Stimulated activated CD4-positive, alpha-beta T cell treated with anti-CD3 and anti-CD28 coated beads, Interleukin-2, amount 100 ng/mL, for 4 hours (primary cell): Measurements from ENCODE around the gene FAM149B1.
"Not testable (repeated sequence)": the region's sequence is repeated elsewhere in the genome, so short reads cannot be mapped to it uniquely, and the experiment has no call there.

Experiments
- DNase-seq: peaks from one replicate; pipeline ENCODE4 v3.0.0-alpha.2; 2020; ENCODE audit warnings: low read depth

The FAM149B1 gene

GRCh38 chr10:73233883-73234282, 66.0 kb downstream of the FAM149B1 start:
- no peak for DNase-seq

DNA sequence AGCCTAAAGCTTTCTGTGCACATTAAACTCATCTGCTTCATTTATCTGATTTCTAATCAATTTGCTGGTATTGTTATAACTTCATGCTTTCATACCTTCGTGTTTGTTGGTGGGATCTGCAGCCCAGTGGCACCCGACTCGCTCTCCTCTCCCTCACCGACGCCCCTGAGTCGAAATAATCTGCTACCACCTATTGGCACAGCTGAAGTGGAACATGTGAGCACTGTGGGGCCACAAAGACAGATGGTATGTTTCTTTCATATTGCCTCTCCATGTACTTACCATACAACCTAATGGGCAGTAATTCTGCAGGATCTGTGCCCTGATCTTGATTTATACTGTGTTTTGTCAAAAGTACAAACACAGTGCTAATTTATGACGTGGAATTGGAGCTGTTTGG, 66.8 kb downstream of the FAM149B1 start:
- no peak for DNase-seq

DNA sequence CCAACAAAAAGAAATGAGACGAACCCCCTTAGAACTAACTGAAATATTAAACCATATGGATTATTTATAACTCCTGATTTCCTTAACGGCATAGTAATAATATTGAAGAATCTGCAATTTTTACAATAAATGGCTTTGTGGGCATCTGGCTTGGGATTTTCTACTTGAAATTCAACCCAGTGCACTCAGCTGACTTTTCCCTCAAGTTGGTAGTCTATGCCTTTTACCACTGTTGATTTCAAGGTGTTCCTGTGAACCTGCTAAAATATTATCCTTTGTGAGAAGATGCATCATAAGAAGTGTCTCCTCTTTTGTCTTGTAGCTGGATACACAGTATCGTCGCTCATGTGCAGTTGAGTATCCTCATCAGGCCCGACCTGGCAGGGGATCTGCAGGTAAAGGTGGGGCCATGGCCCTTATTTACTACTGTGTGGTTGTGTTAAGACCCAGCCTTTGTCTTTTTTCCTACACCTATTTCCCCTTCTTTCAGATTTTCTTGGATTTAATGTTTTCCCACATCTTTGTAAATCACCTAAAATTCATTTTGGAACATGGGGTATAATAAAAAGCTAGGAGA, 71.2 kb downstream of the FAM149B1 start:
- DNase-seq = no peak

GRCh38 chr10:73239908-73240307, 72.0 kb downstream of the FAM149B1 start:
- DNase-seq = no peak

GRCh38 chr10:73244866-73245477, 77.1 kb downstream of the FAM149B1 start:
- no peak for DNase-seq

DNA sequence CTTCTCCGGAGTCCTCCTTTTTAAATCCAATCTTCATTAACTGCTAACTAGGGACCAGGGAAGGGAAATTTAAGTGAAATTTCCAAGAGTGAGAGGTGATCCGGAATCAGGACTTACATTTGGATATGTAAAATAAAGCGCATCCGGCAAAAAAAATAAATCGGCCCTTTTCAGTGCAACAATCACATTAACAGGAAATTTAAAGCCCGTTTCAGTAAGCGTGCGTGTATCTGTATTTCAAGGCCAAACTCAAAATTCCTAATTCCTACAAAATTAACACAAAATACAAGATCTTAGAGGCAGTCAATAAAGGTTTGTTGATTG, 78.4 kb downstream of the FAM149B1 start:
- no peak for DNase-seq

- DNase-seq = peak; percentile 93
These were observed 79.0 kb downstream of the FAM149B1 start, which contains the start of gene DNAJC9 for GRCh38 chr10:73246646-73247508. Gene DNAJC9 (minus strand): TSS chr10:73247255. CDS start chr10:73247189, 66 bp downstream.

- no peak for DNase-seq
These were observed 79.8 kb downstream of the FAM149B1 start for GRCh38 chr10:73247509-73248258.

DNA sequence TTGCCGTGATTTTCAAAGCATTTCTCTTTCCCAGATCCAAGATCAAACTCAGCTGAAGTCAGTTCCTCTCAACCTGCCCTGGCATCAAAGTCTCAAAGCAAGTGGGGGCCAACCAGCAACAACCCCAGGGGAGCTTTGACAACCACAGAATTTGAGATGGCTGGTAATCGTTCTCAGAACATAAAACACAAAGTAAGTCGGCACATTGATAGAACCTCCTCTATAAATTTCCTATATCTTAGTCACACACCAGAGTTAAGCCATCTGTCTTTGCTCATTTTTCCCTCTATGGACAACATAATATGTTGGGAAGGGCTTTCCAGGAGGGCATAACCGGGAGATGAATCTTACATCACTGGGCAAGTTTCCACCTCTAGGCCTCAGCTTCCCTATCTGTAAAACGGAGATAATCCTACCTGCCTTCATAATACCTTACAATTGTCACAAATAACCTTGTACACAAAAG, 80.4 kb downstream of the FAM149B1 start:
- DNase-seq = no peak

GRCh38 chr10:73251683-73252444, 83.9 kb downstream of the FAM149B1 start:
- no peak for DNase-seq

DNA sequence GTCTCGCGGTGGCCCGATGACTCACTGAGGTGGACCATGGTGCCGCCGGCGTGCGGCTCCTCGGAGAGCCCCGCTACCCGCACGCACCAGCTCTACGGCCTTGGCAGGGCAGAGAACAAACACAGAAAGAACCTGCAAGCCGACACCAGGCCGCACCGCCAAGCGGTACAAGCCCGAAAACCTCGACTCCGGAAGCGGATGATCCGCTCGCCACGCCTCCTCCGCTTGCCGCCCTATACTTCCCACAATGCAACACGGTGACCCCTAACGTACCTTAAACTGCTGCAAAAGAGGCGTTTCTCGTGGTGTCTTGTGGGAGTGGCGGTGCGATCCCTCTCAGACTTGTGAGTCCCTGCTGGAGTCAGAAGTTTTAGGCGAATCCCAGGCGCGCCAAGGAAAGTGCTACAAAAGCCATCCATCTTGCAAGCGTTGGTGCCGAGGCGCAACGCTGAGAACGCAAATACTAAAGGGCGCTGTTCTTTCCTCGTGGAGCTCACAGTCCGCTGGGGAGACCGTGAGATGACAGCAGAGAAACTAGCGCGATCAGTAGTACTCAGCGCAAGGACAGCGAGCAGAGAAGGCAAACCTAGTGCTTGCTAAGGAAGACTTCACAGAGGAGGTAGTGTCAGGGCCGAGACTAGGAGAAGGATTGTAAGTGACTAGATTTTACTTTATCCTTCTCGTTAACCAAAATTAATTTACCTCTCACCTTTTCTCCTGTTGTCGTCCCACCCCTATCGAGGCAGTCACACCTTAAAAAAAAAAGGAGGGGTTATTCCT, 84.7 kb downstream of the FAM149B1 start, which contains the start of gene MRPS16:
TSS of gene MRPS16 (minus strand) at position 200 of the 780 bp plus-strand sequence. CDS start at position 38, 162 bp downstream.
- DNase-seq = peak; percentile 86

DNA sequence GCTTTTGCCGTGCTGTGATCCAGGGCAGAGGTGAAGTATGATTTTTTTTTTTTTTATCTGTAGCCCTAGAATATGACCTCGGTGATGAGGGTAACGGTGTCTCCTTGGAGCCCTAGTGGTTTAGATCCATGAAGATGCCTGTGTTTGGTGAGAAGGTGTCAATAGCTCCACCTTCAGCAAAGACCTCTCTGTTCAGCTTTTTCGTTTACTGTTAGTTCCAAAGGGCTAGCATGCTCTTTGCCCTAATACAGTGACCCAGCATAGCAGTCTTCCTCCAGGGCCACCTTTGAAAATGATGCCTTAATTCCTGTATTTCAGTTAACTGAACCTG, 85.3 kb downstream of the FAM149B1 start:
- DNase-seq = no peak

GRCh38 chr10:73258612-73259011, 90.7 kb downstream of the FAM149B1 start:
- not testable (repeated sequence) for DNase-seq

DNA sequence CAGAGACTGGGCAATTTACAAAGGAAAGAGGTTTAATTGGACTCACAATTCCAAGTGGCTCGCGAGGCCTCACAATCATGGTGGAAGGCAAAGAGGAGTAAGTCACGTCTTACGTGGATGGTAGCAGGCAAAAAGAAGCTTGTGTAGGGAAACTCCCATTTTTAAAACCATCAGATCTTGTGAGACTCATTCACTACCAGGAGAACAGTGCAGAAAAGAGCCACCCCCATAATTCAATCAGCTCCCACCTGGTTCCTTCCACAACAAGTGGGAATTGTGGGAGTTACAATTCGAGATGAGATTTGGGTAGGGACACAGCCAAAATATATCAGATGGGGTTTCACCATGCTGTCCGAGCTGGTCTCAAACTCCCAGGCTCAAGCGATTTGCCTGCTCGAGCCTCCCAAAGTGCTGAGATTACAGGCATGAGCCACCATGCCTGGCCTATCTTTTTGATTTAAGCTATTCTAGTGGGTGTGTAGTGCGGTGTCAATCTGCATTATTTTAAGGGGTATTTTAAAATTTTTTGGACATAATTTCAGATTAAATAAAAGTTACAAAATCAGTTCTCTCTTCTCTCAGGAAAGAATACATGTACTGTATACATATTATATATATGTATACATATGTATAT, 93.6 kb downstream of the FAM149B1 start:
- no peak for DNase-seq

- DNase-seq = no peak
These were observed 94.3 kb downstream of the FAM149B1 start for GRCh38 chr10:73262105-73262730.

DNA sequence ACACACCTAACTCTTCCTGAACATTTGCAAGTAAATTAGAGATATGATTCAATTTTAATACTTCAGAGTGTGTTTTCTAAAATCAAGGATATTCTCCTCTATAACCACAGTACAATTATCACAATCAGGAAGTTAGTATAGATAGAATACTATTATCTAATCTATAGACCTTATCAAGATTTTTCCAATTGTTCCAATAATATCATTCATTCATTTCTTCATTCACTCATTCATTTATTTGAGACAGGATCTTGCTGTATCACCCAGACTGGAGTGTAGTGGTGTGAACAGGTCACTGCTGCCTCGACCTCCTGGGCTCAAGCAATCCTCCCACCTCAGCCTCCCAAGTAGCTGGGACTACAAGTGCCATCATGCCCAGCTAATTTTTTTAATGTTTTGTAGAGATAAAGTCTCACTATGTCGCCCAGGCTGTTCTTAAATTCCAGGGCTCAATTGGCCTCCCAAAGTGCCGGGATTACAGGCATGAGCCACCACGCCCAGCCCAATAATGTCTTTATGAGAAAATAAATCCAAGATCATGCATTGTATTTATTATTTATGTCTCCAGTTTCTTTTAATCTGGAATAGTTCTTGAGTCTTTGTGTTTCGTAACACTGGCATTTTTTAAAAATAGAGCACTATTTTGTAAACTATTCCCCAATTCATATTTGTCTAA, 95.1 kb downstream of the FAM149B1 start:
- DNase-seq = no peak

DNA sequence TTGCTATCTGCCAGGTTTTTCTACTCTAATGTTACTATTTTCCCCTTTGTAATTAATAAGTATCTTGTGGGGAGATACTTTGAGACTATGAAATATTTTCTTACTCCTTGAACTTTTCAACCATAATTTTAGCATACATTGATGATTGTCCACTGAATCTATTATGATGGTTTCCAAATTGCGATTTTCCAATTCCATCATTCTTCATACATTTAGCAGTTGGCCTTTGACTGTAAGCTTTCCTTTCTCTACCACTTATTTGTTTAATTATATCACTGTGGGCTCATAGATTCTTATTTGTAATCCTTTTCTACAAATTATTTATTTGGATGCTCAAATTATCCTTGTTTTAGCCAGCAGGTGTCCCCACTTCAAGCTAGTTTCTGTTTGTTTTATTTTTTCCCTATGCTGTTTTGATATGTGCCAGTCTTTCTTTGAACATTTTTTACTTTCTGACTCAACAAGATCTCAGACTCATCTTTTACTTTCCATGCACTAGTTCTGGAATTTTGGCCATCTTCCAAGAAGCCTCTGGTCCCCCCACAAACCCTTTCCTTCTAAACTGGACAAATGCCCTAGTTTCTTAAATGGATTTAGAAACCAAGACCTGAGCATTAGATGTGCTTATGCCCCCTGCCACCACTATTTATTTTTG, 95.9 kb downstream of the FAM149B1 start:
- DNase-seq = no peak

DNA sequence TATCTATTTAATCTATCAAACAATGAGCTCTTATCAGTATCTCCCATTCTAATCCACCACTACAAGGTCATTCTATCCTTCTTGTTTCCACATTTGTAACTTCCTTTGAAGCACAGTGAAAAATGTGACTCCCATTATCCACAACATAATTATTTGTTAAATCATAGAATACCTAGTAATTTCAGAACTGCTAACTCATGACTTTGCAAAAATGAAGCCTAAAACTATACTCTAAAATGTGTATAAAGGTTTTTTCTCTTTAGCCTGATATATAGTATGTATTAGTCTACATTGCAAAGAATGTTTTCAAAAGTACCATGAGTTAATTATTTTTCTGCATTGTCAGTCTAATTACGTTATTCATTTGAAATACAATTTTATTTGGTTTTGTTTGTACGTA, 96.5 kb downstream of the FAM149B1 start:
- DNase-seq = no peak

- no peak for DNase-seq
These were observed 113.2 kb downstream of the FAM149B1 start for GRCh38 chr10:73281097-73281496.
